Globus pallidus (tissue), 1 donor: ENCODE data around the gene OSCP1.

Source experiments
- DNase-seq: peaks from one replicate; pipeline ENCODE4 v3.0.0-alpha.2; 2015; ENCODE audit warnings: low spot score

OSCP1 gene

DNA sequence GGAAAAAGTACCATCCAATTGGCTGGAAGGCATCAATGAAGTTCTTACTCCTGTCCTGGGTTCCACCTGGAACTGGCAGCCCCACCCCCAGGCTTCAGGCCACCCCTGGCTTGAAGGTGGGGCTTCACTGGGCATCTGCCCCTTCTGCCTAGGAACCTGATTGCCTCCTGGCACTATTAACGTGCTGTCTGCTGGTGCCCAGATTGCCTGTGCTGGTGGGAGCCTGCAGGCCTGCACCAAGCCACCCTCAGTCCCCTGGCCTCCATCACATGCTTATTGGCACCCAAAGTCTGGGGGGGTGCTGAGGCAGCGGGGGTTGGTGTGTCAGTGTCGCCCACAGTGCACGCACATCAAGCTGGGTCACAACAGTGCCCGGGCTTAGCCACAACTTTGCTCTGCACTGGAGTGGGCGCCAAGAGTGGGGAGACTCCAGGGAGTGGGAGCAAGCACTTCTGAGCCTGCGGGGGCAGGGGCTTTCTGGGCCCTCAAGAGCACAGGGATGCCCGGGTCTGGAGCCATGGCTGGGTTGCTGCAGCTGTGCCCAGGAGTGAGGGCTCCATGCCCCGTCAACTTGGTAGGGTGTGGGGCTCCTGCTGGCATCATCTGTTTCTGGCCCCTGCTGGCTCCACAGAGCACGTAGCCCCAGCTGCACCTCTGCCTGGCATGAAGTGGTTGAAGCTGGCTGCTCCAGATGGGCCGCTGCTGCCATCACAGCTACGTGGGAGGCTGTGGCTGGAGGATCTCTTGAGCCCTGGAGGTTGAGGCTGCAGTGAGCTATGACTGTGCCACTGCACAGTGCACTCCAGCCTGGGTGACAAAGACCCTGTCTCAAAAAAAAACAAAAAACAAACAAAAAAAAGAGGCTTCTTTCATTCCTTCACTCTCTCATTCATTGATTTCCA lies 48.4 kb downstream of the OSCP1 start:
- no peak for DNase-seq

GRCh38 chr1:36400825-36401601 lies 49.2 kb downstream of the OSCP1 start:
- peak; percentile 54 for DNase-seq

DNA sequence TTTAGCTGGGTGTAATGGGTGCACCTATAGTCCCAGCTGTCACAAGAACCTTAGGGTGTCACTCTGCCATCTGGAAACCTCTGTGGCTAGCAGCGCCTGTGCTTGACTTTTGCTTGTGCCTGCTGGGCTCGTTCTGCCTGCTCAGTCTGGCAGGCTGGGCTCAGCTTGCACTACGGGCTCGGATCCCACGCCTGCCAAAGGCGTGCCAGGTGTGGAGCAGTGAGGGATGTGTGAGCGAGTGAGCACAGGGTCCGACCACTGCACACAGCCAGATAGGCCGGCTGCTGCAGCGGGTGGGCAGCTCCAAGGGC lies 49.8 kb downstream of the OSCP1 start:
- DNase-seq, result no peak

DNA sequence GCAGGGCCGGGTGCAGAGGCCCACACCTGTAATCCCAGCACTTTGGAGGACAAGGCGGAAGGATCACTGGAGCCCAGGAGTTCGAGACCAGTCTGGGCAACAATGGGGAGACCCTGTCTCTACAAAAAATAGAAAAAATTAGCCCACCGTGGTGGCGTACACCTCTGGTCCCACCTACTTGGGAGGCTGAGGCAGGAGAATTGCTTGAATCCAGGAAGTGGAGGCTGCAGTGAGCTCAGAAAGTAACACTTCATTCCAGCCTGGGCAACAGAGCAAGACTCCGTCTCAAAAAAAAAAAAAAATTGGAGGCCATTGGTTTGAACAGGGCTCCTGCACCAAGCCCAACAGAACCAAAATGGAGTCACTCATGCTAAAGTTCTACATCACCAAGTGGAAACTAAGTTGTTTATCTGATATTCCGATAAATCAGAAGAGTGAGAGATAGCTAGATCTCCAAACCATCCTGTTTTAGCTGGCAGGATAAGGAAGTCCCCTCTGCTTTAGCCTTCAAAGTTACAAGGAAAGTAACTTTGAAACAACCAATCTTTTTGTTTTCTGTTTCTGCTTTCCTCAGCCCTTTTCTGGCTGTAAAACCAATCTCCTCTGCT lies 51.8 kb downstream of the OSCP1 start:
- no peak for DNase-seq

DNA sequence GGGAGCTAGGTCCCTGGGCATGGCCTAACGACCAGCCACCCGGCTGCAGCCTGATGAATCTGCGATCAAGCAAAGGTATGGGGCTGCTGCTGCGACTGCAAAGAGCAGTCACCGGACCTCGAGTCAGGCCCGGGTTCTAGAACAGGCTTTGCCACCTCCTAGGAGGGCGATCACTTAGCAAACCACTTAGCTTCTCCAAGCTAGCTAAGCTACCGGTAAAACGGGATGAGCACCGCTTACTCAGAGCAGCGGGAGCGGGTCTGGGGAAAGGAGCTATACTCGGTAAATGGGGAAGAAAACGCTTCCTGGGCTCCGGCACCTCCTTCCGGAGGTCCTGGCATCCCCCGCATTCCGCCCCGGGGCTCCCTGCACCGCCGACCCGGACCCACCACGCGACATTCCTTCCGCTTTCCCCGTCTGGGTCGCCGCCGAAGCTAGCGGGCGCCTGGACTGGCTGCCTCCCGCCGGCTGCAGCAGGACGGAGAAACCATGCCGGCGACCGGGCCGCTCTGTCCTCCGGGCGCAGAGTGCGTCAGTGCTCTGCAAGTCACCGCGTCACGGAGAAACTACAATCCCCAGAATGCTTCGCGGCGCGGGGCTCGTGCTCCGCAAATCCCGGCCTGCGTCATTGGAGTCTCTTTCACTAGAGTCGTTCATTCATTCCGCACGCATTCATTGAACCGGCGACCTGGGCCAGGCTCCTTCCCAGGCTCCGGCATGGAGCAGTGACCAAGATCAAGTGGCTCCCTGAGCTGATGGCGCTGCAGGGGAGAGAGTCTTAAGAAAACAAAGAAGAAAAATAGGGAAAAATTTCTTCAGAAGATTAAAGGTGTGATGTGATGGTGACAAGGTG lies 52.6 kb downstream of the OSCP1 start, which contains the start of gene LSM10:
LSM10 (minus strand) TSS at position 531 of the 853 bp plus-strand sequence. CDS start 3,779 bp downstream, outside the sequence.
- peak; percentile 93 for DNase-seq

DNA sequence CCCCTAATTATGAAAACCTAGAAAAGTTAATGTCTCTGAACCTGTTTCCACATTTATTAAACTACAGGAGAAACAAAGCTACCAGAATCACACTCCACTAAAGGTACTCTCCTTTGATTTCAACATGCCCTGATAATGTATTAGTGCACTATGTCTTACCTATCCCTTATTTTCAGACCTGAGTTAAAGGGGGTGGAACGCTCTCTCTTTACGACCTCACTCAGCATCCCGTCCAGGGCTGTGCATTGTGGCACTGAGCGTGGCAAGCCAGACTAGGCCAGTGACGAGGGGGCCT lies 53.2 kb downstream of the OSCP1 start:
- no peak for DNase-seq

DNA sequence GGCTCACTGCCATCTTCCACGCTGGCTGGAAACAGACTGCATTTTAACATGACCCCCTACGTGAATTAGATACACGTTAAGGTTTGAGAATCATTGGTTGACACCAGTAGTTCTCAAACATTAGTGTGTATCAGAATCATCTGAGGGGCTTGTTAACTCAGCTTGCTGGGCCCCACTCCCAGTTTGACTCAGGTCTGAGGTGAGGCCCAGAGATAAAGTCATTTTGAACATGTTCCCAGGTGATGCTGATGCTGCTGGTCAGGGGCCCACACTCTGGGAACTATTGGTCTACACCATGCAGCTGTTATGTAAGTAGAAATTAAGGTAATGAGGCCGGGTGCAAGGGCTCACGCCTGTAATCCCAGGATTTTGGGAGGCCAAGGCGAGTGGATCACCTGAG lies 53.9 kb downstream of the OSCP1 start:
- no peak for DNase-seq

GRCh38 chr1:36393686-36394085 lies 56.6 kb downstream of the OSCP1 start:
- DNase-seq, result no peak

- DNase-seq, result no peak
Observed at GRCh38 chr1:36392836-36393235, 57.4 kb downstream of the OSCP1 start.

- DNase-seq, result no peak
Observed at GRCh38 chr1:36391271-36391670, 59.0 kb downstream of the OSCP1 start.

DNA sequence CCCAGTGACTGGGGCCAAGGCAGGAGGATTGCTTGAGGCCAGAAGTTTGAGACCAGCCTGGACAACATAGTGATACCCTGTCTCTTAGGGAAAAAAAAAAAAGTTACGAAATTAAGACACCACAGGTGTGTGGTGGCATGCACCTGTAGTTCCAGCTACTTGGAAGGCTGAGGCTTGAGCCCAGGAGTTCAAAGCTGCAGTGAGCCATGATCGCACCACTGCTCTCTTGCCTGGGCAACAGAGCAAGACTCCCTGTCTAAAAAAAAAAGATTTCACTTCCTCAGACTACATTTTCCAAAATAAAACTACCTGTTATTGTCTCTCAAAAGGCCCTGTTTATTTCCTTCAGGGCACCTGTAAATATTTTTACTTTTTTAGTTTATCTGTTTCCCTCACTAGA lies 59.8 kb downstream of the OSCP1 start:
- DNase-seq, result no peak

DNA sequence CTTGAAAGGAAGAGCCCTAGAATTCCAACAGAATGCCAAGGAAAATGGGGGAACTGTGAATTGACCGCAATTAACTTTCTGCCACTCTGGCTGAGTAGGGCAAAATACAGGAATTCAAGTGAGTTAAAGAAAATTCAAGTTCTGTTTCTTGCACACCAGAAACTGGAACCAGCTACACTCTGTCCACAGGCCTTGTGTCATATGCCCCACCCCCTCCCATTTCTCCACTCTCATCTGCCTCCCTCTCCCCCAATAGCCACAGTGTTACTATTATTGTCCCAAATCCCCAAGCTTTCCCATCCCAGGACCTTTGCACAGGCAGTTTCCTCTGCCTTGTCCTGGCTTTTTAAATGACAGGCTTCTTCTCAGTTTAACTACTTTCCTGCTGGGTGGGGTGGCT lies 60.3 kb downstream of the OSCP1 start:
- DNase-seq, result no peak

DNA sequence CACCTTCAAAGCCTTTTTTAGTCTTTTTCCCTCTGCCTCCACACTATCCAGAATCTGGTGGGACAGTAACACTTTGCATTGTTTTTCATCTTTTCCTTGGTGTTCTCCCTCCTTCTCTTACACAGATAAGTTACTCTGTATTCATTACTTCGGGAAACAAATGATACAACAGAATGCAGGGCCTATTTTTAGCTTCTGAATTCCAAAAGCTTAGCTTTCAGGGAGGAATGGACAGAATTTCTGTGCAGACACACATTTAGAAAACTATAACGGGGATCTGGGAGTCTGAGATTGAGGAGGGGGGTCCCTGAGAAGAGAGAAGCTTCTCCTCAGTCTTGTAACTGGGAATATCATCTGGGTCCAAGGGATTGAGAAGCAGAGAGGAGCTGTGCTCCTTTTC lies 61.0 kb downstream of the OSCP1 start:
- no peak for DNase-seq

DNA sequence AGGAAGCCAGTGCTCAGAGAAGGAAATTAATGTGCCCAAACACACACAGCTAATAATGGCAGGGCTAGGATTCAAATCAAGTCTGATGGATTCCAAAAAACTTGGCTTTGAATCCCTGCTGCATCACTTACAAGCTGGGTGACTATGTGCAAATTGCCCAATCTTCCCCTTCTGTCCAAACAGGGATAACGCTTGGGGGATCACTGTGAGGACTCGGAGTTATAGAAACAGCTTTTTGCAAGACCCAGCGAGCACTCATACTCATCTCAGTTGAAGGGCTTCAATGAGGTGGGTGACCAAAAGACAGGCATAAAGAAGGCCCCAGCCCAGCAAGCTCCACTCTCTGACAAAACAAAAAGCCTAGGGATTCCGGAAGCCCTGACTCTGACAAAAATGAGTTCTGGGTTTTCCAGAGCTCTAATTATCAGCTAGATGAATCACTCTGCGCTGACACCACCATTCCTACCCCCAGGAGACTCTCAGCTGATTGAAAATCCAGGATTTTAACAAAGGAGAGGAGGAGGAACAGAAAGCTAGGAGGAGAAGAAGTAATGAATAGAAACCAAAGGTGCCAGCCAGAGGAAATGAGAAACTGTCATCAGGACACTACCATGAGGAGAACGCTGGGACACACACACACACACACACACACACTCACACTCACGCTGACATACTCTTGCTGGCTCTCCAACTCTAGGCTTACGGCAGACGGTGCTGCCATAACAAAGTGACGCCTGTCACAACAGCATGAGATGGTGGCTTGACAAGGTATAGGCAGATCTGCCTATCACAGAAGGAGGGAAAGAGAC lies 62.9 kb downstream of the OSCP1 start:
- no peak for DNase-seq

GRCh38 chr1:36386265-36387140 lies 63.7 kb downstream of the OSCP1 start:
- peak; percentile 88 for DNase-seq

DNA sequence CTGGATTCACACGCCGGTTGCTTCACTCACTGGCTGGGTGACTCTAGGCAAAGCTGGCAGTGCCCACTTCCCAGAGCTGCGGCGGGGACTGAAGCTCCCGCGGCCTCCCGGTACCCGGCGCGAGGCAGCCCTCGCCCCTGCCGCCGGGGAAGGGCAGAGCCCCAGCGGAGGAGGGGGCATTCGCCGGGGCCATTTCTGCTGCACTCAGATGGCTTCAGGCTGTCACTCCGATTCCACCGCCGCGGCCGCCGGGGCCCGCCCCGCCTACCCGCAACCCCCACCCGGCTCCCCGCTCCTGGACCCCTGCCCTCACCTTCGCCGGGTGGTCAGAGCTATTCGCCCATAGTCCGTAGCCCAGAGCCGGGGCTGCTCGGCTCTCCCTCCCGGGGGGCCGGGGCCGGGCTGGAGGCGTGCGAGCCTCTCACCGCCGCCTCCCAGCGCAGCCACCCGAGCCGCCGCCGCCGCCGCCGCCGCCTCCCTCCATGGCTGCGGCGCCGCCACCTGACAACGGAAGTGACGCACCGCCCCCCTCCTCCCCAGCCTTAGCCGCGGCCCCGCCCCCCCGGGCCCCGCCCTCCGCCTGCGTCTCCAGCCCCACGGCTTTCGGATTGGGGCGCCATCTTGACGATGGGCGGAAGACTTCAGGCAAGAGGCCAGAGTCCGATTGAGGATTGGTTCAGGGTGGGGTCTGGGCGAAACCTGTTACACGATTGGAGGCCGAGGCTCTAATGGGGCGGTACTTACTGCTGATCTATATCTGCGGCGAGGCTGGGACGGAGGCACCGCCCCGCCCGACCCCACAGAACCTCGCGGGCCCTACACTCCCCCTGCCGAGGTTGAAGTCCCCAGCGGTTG lies 64.6 kb downstream of the OSCP1 start, which contains the start of gene STK40:
STK40 (minus strand) TSS at position 515 of the 855 bp plus-strand sequence. CDS start 24,592 bp downstream, outside the sequence.
- DNase-seq, result peak; percentile 99

DNA sequence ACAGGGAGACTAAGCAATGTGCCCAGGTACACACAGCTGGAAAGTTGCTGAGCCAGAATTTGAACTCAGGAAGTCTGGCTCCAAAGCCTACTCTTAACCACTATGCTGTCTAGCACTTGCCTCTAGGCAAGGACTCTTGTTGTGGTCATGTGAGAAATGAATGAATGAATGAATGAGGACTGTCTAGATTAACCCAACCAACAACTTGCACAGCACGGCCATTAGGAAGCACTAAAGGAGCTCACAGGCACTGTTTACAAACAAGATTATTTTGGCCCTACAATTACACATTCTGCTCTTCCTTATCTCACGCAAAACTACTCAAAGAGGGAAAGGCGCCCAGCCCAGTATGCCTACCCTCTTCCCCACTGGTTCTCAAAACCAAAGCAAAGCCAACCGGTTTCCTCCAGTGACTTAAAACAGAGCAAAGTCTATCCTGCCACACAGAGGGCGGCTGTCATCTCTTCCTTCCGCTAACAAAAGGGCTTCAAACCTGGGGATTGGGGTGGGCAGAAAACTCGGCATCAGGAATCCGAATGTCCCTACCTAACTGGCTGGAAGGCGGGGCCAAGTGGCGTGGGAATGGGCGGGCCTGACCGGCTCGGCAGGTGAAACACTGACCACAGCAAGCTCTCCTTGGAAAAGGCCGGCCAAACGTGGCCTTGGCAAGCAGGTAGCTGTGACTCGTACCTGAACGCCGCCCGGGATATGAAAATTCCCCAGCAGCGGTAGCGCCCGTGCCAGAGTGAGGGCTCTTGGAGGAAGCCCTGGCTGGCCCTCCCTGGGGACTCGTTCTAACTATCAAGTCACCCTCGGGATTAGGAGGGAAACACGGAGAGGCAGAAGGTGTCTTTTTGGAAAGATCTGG lies 65.5 kb downstream of the OSCP1 start:
- DNase-seq, result no peak

- DNase-seq, result no peak
Observed at GRCh38 chr1:36383240-36383639, 67.0 kb downstream of the OSCP1 start.
